Trophoblast cell (in vitro differentiated cells and primary cell): ENCODE results near the gene EGR1.

Source experiments
- DNase-seq, 2 donors: peaks; one replicate each; pipeline ENCODE4 v3.0.0-alpha.2; 2016
- H2AFZ ChIP-seq: 2 replicates; pipeline ENCODE4 v1.6.1; 2013; ENCODE audit warnings: low read length, moderate library complexity, mild to moderate bottlenecking; ENCODE audit not compliant: insufficient read depth, poor library complexity
- H2AK5ac ChIP-seq: 2 replicates; pipeline ENCODE4 v1.6.1; 2013; ENCODE audit warnings: mild to moderate bottlenecking, low read length
- H2BK120ac ChIP-seq: 2 replicates; pipeline ENCODE4 v1.6.1; 2013; ENCODE audit warnings: low read length, mild to moderate bottlenecking, moderate library complexity; ENCODE audit not compliant: insufficient read depth, poor library complexity
- H2BK12ac ChIP-seq: 2 replicates; pipeline ENCODE4 v1.6.1; 2013; ENCODE audit warnings: mild to moderate bottlenecking, low read length, moderate library complexity
- H2BK5ac ChIP-seq: 2 replicates; pipeline ENCODE4 v1.6.1; 2013; ENCODE audit warnings: low read length, low read depth, moderate library complexity, mild to moderate bottlenecking; ENCODE audit not compliant: poor library complexity
- H3K14ac ChIP-seq: 2 replicates; pipeline ENCODE4 v1.6.1; 2013; ENCODE audit warnings: mild to moderate bottlenecking, low read length
- H3K18ac ChIP-seq: 2 replicates; pipeline ENCODE4 v1.6.1; 2013; ENCODE audit warnings: mild to moderate bottlenecking, low read length
- H3K23ac ChIP-seq: 2 replicates; pipeline ENCODE4 v1.6.1; 2013; ENCODE audit warnings: low read length
- H3K27ac ChIP-seq: 2 replicates; pipeline ENCODE4 v1.5.1; 2013; ENCODE audit warnings: low read depth, mild to moderate bottlenecking, inconsistent platforms, low read length, moderate library complexity
- H3K27me3 ChIP-seq: 2 replicates; pipeline ENCODE4 v1.6.1; 2013; ENCODE audit warnings: inconsistent platforms, mild to moderate bottlenecking, low read length, moderate library complexity; ENCODE audit not compliant: insufficient read depth
- H3K36me3 ChIP-seq, 2 experiments: 1 replicate in 1 of 2; 2 replicates in 1 of 2; pipeline ENCODE4 v1.6.1; 2013; ENCODE audit warnings: low read length in 2 of 2, mild to moderate bottlenecking in 2 of 2, moderate library complexity in 1 of 2; ENCODE audit not compliant: insufficient read depth in 2 of 2, control insufficient read depth in 1 of 2
- H3K4ac ChIP-seq: 2 replicates; pipeline ENCODE4 v1.6.1; 2013; ENCODE audit warnings: low read depth, mild to moderate bottlenecking, low read length, moderate library complexity
- H3K4me1 ChIP-seq, 2 experiments: 1 replicate in 1 of 2; 2 replicates in 1 of 2; pipeline ENCODE4 v1.6.1; 2013; ENCODE audit warnings: low read length in 2 of 2, mild to moderate bottlenecking in 2 of 2, moderate library complexity in 1 of 2; ENCODE audit not compliant: insufficient read depth in 2 of 2, control insufficient read depth in 1 of 2
- H3K4me2 ChIP-seq: 2 replicates; pipeline ENCODE4 v1.6.1; 2013; ENCODE audit warnings: inconsistent platforms, mild to moderate bottlenecking, low read length, moderate library complexity
- H3K4me3 ChIP-seq: 2 replicates; pipeline ENCODE4 v1.5.1; 2013; ENCODE audit warnings: mild to moderate bottlenecking, low read depth, low read length, inconsistent platforms
- H3K79me1 ChIP-seq: one replicate; pipeline ENCODE4 v1.6.1; 2013; ENCODE audit warnings: low read length
- H3K79me2 ChIP-seq: 2 replicates; pipeline ENCODE4 v1.6.1; 2013; ENCODE audit warnings: low read length, mild to moderate bottlenecking; ENCODE audit not compliant: control insufficient read depth, insufficient read depth, poor library complexity
- H3K9ac ChIP-seq: 2 replicates; pipeline ENCODE4 v1.6.1; 2013; ENCODE audit warnings: mild to moderate bottlenecking, low read length
- H3K9me3 ChIP-seq: 2 replicates; pipeline ENCODE4 v1.6.1; 2013; ENCODE audit warnings: low read depth, mild to moderate bottlenecking, control low read depth, inconsistent platforms, low read length; ENCODE audit not compliant: insufficient read depth
- H4K12ac ChIP-seq: 2 replicates; pipeline ENCODE4 v1.6.1; 2013; ENCODE audit warnings: low read depth, mild to moderate bottlenecking, low read length, moderate library complexity
- H4K8ac ChIP-seq: 2 replicates; pipeline ENCODE4 v1.6.1; 2013; ENCODE audit warnings: low read depth, mild to moderate bottlenecking, low read length, moderate library complexity
- H4K91ac ChIP-seq: one replicate; pipeline ENCODE4 v1.6.1; 2013; ENCODE audit warnings: low read depth, mild to moderate bottlenecking, low read length, moderate library complexity
- WGBS: extraction: QIAGEN DNeasy Blood & Tissue Kit; methylation state at CpG from one replicate; pipeline ENCODE4 v1.1.7; 2013; ENCODE audit warnings: missing lambda C conversion rate; ENCODE audit not compliant: insufficient read length, insufficient coverage; ENCODE audit errors: extremely low coverage; 5-methylcytosine and 5-hydroxymethylcytosine counted together

Gene EGR1

DNA sequence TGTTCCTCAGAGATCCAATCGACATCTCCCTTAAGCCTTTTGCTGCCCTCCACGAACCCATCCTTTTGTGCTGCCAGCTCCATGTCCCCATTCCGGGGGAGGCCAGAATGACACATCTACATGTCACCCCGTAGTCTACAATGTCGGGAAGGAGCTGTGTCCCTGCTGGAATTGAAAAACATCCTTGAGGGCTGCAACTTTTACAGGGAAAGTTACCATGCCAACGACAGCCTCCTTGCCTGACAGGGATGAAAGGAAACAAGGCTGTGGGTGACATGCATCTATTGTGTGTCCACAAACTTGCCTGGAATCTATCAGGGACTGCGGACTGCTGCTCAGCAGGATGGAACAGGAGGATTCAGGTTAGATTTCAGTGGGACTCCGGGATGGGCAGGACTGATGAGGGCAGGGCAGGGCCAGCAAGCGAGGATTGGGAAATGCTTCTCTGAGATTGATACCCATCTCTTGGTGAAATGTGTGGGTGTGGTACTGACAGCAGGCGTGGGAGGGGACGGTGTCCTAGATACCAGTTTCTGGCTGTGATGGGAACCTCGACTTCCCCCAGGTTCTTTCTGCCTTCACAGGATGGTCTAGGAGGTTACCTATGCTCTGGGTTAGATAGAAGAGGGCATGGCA is 25.5 kb downstream of the EGR1 start:
- Histone ChIP-seq H2BK12ac (no peak overlapping the region), H3K79me1 (peaks cover 2% of the 10 kb centered on the region), H2AFZ (no peak overlapping the region), H3K9ac (no peak overlapping the region), H3K23ac (no peak overlapping the region), H4K91ac (no peak overlapping the region), H3K14ac (no peak overlapping the region), H2AK5ac (no peak overlapping the region), H3K9me3 (no peaks in the 10 kb centered on the region), H3K79me2 (no peaks in the 10 kb centered on the region), H2BK120ac (no peak overlapping the region), H3K4me1 (peaks cover 14 to 21% of the 10 kb centered on the region in 2 experiments), H3K36me3 (no peaks in the 10 kb centered on the region), H4K12ac (no peak overlapping the region), H4K8ac (no peak overlapping the region), H3K27me3 (peaks cover 3% of the 10 kb centered on the region), H3K4me2 (no peak overlapping the region), H3K18ac (no peak overlapping the region), H3K4ac (no peak overlapping the region), H3K4me3 (no peak overlapping the region), H3K27ac (no peak overlapping the region), H2BK5ac (no peak overlapping the region)
- DNase-seq = peak; percentile 40 to 77
- no CpG with 5 or more reads among the region's 12 CpGs for WGBS

DNA sequence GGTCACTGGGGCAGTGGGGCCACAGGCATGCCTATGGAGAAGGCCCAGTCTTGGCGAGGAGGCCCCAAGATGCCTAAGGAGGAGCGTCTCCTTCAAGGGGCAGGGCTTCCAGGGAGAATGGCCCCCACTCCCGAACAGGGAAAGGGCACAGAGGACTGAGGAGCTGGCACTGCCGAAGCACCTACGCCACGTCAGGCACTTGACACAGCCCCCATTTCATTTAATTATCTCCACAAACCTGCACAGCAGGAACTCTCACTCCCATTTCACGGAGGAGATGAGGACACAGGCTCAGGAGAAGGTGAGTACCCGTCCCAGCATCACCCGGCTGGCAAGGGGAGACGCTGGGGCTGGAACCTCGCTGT is 26.0 kb downstream of the EGR1 start:
- H3K9me3 ChIP-seq = no peaks in the 10 kb centered on the region
- H3K4me1 ChIP-seq = peaks cover 14 to 21% of the 10 kb centered on the region in 2 experiments
- peak; percentile 50 to 75 for DNase-seq
- H2BK5ac ChIP-seq = no peak overlapping the region
- H2AK5ac ChIP-seq = no peak overlapping the region
- no peak overlapping the region for H3K4me3 ChIP-seq
- H3K14ac ChIP-seq = no peak overlapping the region
- no peak overlapping the region for H2BK120ac ChIP-seq
- no peak overlapping the region for H2BK12ac ChIP-seq
- no peak overlapping the region for H4K12ac ChIP-seq
- no CpG with 5 or more reads among the region's 11 CpGs for WGBS
- H2AFZ ChIP-seq = no peak overlapping the region
- H3K23ac ChIP-seq = no peak overlapping the region
- H3K4me2 ChIP-seq = peak overlapping the region; percentile 73
- H3K79me2 ChIP-seq = no peaks in the 10 kb centered on the region
- no peaks in the 10 kb centered on the region for H3K36me3 ChIP-seq
- H3K4ac ChIP-seq = no peak overlapping the region
- H3K79me1 ChIP-seq = peaks cover 2% of the 10 kb centered on the region
- no peak overlapping the region for H4K91ac ChIP-seq
- H3K27ac ChIP-seq = no peak overlapping the region
- peaks cover 3% of the 10 kb centered on the region for H3K27me3 ChIP-seq
- no peak overlapping the region for H3K18ac ChIP-seq
- H4K8ac ChIP-seq = no peak overlapping the region
- H3K9ac ChIP-seq = no peak overlapping the region

- Histone ChIP-seq H3K23ac (no peak overlapping the region), H3K4me3 (peak overlapping the region; percentile 66), H4K91ac (peak overlapping the region; percentile 29), H3K9me3 (no peaks in the 10 kb centered on the region), H3K9ac (peak overlapping the region; percentile 24), H2AFZ (peak overlapping the region; percentile 52), H2AK5ac (no peak overlapping the region), H3K27me3 (peaks cover 3% of the 10 kb centered on the region), H3K14ac (peak overlapping the region; percentile 40), H3K4ac (no peak overlapping the region), H2BK5ac (no peak overlapping the region), H3K36me3 (no peaks in the 10 kb centered on the region), H4K12ac (no peak overlapping the region), H3K18ac (peak overlapping the region; percentile 42), H3K4me1 (peaks cover 14 to 21% of the 10 kb centered on the region in 2 experiments), H3K4me2 (peak overlapping the region; percentile 88), H2BK120ac (no peak overlapping the region), H3K79me2 (no peaks in the 10 kb centered on the region), H3K79me1 (peaks cover 2% of the 10 kb centered on the region), H3K27ac (no peak overlapping the region), H4K8ac (peak overlapping the region; percentile 67), H2BK12ac (no peak overlapping the region)
- no CpG with 5 or more reads among the region's 93 CpGs for WGBS
- DNase-seq = peak; percentile 79 to 87
These were observed 26.6 kb downstream of the EGR1 start for GRCh38 chr5:138491669-138492559.

DNA sequence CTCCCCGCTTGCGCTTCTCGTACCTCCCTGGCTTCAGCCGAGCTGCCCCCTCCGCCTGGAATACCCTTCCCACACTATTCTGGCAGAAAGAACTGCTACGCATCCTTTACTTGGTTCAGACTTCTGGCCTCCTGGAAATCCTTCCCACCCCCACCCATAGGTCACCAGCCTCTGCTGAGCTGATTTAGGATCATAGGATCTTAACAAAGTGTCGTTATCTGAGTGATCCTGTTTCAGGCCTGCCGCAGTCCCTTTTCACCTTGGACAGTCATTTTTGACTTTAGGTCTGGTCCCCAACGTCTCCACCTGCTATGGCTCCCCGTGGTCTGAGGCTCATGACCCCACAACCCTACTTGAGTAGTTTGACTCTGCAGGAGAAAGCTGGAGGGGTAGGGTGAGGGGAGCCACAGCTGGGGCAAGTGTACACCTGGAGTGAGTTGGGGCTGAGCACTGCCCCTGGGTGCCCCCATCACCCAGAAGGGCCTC is 27.3 kb downstream of the EGR1 start:
- Histone ChIP-seq H2AK5ac (no peak overlapping the region), H3K18ac (no peak overlapping the region), H3K4me1 (peaks cover 14 to 21% of the 10 kb centered on the region in 2 experiments), H3K14ac (peak overlapping the region; percentile 40), H4K12ac (no peak overlapping the region), H2BK12ac (no peak overlapping the region), H2BK5ac (no peak overlapping the region), H3K4ac (no peak overlapping the region), H3K9ac (peak overlapping the region; percentile 24), H3K9me3 (peaks cover under 1% of the 10 kb centered on the region), H3K36me3 (no peaks in the 10 kb centered on the region), H3K4me3 (peak overlapping the region; percentile 66), H3K79me2 (no peaks in the 10 kb centered on the region), H3K23ac (no peak overlapping the region), H3K27ac (no peak overlapping the region), H3K27me3 (peaks cover 3% of the 10 kb centered on the region), H4K8ac (no peak overlapping the region), H3K4me2 (peak overlapping the region; percentile 88), H4K91ac (peak overlapping the region; percentile 29), H2BK120ac (no peak overlapping the region), H3K79me1 (peaks cover 2% of the 10 kb centered on the region), H2AFZ (peak overlapping the region; percentile 52)
- no peak for DNase-seq
- WGBS = no CpG with 5 or more reads among the region's 10 CpGs
